K562 (cell line): ENCODE measurements around the gene PFKFB2. TPM values are rescaled to one million over a fixed set of nuclear protein-coding genes. Genes with fewer than 3 reads are reported as not detected.

Experiments used
- BCL6 ChIP-seq: fragments of 250-450 bp; sonication (Bioruptor Pico); IDR thresholded peaks from 2 replicates; pipeline ENCODE4 v1.4.0; 2020
- CHD1 ChIP-seq: fragments of 200-600 bp; sonication (generic); IDR thresholded peaks from one replicate; pipeline ENCODE4 v1.6.1; 2012; ENCODE audit warnings: mild to moderate bottlenecking, moderate library complexity, low read length, inconsistent platforms
- EP400 ChIP-seq: fragments of 450-650 bp; IDR thresholded peaks from 2 replicates; pipeline ENCODE4 v1.6.1; 2017; ENCODE audit warnings: antibody characterized with exemption, mild to moderate bottlenecking, moderate library complexity
- ETS2 ChIP-seq: IDR thresholded peaks from 2 replicates; pipeline ENCODE4 v1.6.1; 2016; ENCODE audit warnings: borderline replicate concordance, missing genetic modification characterization, mild to moderate bottlenecking, moderate library complexity, missing compliant biosample characterization; ENCODE audit not compliant: poor library complexity, severe bottlenecking
- FIP1L1 ChIP-seq: fragments of 200-400 bp; formaldehyde crosslinking; IDR thresholded peaks from 2 replicates; pipeline ENCODE4 v1.6.1; 2018; ENCODE audit warnings: mild to moderate bottlenecking, low read depth, low read length; ENCODE audit not compliant: poor library complexity, severe bottlenecking
- FOXK2 ChIP-seq, 2 experiments: fragments of 450-650 bp; IDR thresholded peaks in 1 of 2; conservative IDR thresholded peaks in 1 of 2; 2 replicates each; pipeline ENCODE4 v1.6.1; 2016; ENCODE audit warnings: low read depth in 2 of 2, mild to moderate bottlenecking in 1 of 2
- GTF2E2 ChIP-seq: fragments of 200-800 bp; sonication (Bioruptor generic); IDR thresholded peaks from 2 replicates; pipeline ENCODE4 v1.6.1; 2016; ENCODE audit warnings: missing genetic modification characterization, missing compliant biosample characterization
- KLF6 ChIP-seq: fragments of 250-450 bp; sonication (Bioruptor Pico); IDR thresholded peaks from 2 replicates; pipeline ENCODE4 v1.4.0; 2020; ENCODE audit warnings: mild to moderate bottlenecking, moderate library complexity, borderline replicate concordance
- LARP7 ChIP-seq: fragments of 450-650 bp; IDR thresholded peaks from 2 replicates; pipeline ENCODE4 v1.6.1; 2016
- MAFF ChIP-seq: IDR thresholded peaks from 2 replicates; pipeline ENCODE4 v1.6.1; 2012; ENCODE audit warnings: low read length, improper control_type of control experiment
- OTX1 ChIP-seq: fragments of 450-650 bp; formaldehyde crosslinking; IDR thresholded peaks from 2 replicates; pipeline ENCODE4 v1.4.0; 2022; ENCODE audit warnings: mild to moderate bottlenecking
- RFX7 ChIP-seq: fragments of 250-450 bp; sonication (Bioruptor Pico); IDR thresholded peaks from 2 replicates; pipeline ENCODE4 v1.5.1; 2021; ENCODE audit warnings: mild to moderate bottlenecking
- SMARCA4 ChIP-seq: fragments of 450-650 bp; IDR thresholded peaks from 2 replicates; pipeline ENCODE4 v1.6.1; 2016
- TAF15 ChIP-seq: fragments of 200-400 bp; formaldehyde crosslinking; IDR thresholded peaks from 2 replicates; pipeline ENCODE4 v1.6.1; 2017; ENCODE audit warnings: mild to moderate bottlenecking, low read depth, low read length, moderate library complexity
- TCF3 ChIP-seq: sonication (generic); formaldehyde crosslinking; IDR thresholded peaks from 2 replicates; pipeline ENCODE4 v1.4.0; 2020; ENCODE audit warnings: mild to moderate bottlenecking, missing genetic modification reagents
- ZNF408 ChIP-seq: fragments of 250-450 bp; sonication (Bioruptor Pico); IDR thresholded peaks from 2 replicates; pipeline ENCODE4 v1.4.0; 2020; ENCODE audit warnings: low read depth, mild to moderate bottlenecking, moderate library complexity
- ZNF695 ChIP-seq: fragments of 450-650 bp; formaldehyde crosslinking; IDR thresholded peaks from 2 replicates; pipeline ENCODE4 v1.4.0; 2020; ENCODE audit warnings: mild to moderate bottlenecking, moderate library complexity
- ZSCAN29 ChIP-seq: fragments of 450-650 bp; IDR thresholded peaks from 2 replicates; pipeline ENCODE4 v1.6.1; 2017
- polyA plus RNA-seq, 8 experiments: library from polyadenylated mRNA; depleted of rRNA in 4 of 8; stranded (reverse) in 5 of 8; unstranded in 3 of 8; fragments of >200 nt; fragmentation: Nextera tagmentation in 2 of 8; fragmentation: Illumina TruSeq in 1 of 8; extraction: Ambion mirVana in 2 of 8; extraction: Trizol in 1 of 8; gene quantifications; 2 replicates each; pipeline versions ENCODE4 v1.2.1 to v1.2.3, GENCODE V29; 2011 to 2014; ENCODE audit warnings: inconsistent platforms in 1 of 8, missing spikeins in 1 of 8
- total RNA-seq, 7 experiments: library from RNA; depleted of rRNA in 6 of 7; stranded (reverse); fragments of >200 nt in 6 of 7; fragmentation: Illumina TruSeq in 2 of 7; extraction: Trizol in 2 of 7; gene quantifications; 2 replicates each; pipeline versions ENCODE4 v1.2.1 to v1.2.3, GENCODE V29; 2011 to 2021; ENCODE audit warnings: low replicate concordance in 1 of 7
- TF ChIP-seq, protein P1 (sequence below): fragments of 450-650 bp; IDR thresholded peaks from 2 replicates; pipeline ENCODE4 v1.6.1; 2016; ENCODE audit warnings: antibody characterized with exemption
- TF ChIP-seq, protein P2 (sequence below): fragments of 450-650 bp; IDR thresholded peaks from 2 replicates; pipeline ENCODE4 v1.7.0; 2016; ENCODE audit warnings: borderline replicate concordance
- TF ChIP-seq, protein P3 (sequence below): fragments of 450-650 bp; formaldehyde crosslinking; IDR thresholded peaks from 2 replicates; pipeline ENCODE4 v1.4.0; 2020; ENCODE audit warnings: mild to moderate bottlenecking, moderate library complexity
- TF ChIP-seq, protein P4 (sequence below): fragments of 450-650 bp; IDR thresholded peaks from 2 replicates; pipeline ENCODE4 v1.6.1; 2016; ENCODE audit warnings: borderline replicate concordance

Gene PFKFB2
- total and polyA plus RNA-seq, 9 of the 15 experiments (the other 6 are each of a cell fraction or from before 2014, with no cell fraction given) = 6.9 to 26.0 (median 16.4) TPM

DNA sequence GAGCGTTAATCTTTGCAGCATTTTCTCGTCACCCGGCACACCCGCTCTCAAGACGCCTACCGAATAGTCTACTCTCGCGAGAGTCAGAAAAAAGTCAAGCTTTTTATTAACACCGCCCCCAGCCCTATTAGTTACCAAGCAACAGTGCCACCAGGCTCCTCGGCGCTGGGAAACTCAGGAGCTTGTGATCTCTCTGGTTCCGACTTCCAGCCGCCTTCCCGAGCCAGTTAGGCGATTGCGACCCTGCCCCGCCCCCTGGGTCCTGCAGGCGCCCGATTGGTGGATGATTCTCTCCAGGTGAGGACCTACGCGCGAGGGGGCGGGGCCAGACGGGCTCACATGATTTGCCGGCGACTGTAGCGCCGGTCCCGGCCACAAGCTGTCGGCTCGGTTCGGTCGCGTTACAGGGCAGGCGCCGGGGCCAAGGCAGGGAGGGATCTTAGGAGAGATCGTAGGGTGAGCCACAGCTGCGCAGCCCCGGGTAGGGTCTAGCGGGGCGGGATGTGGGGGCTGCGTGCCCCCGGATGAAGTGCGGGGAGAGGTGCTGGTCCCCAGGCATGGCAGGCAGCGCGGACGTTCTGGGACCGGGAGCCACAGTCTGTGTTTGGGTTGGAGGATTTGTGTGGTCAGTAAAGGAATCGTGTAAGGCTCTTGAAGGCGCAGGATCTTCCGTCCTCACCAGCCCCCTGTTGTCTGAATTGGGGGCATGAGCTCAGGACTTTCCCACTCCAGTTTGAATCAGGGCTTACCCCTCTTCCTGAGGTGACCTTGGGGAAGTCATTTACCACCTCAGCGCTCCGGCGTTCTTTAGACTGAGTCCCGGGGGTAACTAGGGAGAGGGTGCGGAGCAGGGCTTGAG is at the start of gene PFKFB2 (continued):
- TF ChIP-seq EP400 (peak; percentile 70; the same call in 1 of the 2 replicates), CHD1 (no peak), FOXK2 (conservative IDR thresholded peaks at IDR 0.05 in 1 of 2, IDR thresholded peaks at IDR 0.05 in 1 of 2; ENCODE audit: low read depth in 2 of 2) (peak; percentile 9 to 58; a peak in 2 of 4 replicates), ETS2 (no peak), GTF2E2 (tag) (peak; percentile 66; the same call in 1 of the 2 replicates), TCF3 (no peak; the same call in 1 of the 2 replicates), MAFF (peak; percentile 85), OTX1 (CRISPR knock-in tag) (peak; percentile 50; the same call in 1 of the 2 replicates), TAF15 (no peak), LARP7 (no peak), SMARCA4 (0 out of 2 replicates have a peak, but pooled peaks have one; percentile 17), ZSCAN29 (no peak), KLF6 (CRISPR knock-in tag) (no peak), FIP1L1 (peak; percentile 85), ZNF695 (CRISPR knock-in tag) (no peak), RFX7 (no peak), ZNF408 (no peak), BCL6 (CRISPR knock-in tag) (no peak)
- TF ChIP-seq, protein P1, sequence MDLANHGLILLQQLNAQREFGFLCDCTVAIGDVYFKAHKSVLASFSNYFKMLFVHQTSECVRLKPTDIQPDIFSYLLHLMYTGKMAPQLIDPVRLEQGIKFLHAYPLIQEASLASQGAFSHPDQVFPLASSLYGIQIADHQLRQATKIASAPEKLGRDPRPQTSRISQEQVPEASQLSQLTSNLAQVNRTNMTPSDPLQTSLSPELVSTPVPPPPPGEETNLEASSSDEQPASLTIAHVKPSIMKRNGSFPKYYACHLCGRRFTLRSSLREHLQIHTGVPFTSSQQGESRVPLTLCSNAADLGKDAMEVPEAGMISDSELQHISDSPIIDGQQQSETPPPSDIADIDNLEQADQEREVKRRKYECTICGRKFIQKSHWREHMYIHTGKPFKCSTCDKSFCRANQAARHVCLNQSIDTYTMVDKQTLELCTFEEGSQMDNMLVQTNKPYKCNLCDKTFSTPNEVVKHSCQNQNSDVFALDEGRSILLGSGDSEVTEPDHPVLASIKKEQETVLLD = peak; percentile 78
- TF ChIP-seq, protein P2, sequence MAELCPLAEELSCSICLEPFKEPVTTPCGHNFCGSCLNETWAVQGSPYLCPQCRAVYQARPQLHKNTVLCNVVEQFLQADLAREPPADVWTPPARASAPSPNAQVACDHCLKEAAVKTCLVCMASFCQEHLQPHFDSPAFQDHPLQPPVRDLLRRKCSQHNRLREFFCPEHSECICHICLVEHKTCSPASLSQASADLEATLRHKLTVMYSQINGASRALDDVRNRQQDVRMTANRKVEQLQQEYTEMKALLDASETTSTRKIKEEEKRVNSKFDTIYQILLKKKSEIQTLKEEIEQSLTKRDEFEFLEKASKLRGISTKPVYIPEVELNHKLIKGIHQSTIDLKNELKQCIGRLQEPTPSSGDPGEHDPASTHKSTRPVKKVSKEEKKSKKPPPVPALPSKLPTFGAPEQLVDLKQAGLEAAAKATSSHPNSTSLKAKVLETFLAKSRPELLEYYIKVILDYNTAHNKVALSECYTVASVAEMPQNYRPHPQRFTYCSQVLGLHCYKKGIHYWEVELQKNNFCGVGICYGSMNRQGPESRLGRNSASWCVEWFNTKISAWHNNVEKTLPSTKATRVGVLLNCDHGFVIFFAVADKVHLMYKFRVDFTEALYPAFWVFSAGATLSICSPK = no peak; the same call in 1 of the 2 replicates
- TF ChIP-seq, protein P3, sequence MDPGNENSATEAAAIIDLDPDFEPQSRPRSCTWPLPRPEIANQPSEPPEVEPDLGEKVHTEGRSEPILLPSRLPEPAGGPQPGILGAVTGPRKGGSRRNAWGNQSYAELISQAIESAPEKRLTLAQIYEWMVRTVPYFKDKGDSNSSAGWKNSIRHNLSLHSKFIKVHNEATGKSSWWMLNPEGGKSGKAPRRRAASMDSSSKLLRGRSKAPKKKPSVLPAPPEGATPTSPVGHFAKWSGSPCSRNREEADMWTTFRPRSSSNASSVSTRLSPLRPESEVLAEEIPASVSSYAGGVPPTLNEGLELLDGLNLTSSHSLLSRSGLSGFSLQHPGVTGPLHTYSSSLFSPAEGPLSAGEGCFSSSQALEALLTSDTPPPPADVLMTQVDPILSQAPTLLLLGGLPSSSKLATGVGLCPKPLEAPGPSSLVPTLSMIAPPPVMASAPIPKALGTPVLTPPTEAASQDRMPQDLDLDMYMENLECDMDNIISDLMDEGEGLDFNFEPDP (CRISPR knock-in tag) = no peak
- TF ChIP-seq, protein P4, sequence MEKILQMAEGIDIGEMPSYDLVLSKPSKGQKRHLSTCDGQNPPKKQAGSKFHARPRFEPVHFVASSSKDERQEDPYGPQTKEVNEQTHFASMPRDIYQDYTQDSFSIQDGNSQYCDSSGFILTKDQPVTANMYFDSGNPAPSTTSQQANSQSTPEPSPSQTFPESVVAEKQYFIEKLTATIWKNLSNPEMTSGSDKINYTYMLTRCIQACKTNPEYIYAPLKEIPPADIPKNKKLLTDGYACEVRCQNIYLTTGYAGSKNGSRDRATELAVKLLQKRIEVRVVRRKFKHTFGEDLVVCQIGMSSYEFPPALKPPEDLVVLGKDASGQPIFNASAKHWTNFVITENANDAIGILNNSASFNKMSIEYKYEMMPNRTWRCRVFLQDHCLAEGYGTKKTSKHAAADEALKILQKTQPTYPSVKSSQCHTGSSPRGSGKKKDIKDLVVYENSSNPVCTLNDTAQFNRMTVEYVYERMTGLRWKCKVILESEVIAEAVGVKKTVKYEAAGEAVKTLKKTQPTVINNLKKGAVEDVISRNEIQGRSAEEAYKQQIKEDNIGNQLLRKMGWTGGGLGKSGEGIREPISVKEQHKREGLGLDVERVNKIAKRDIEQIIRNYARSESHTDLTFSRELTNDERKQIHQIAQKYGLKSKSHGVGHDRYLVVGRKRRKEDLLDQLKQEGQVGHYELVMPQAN = peak; percentile 76
